Endodermal cell (in vitro differentiated cells): ENCODE measurements around the gene MRE11. TPM values are rescaled to one million over a fixed set of nuclear protein-coding genes. Genes with fewer than 3 reads are reported as not detected.

Experiments
- DNase-seq: peaks from one replicate; pipeline ENCODE4 v3.0.0-alpha.2; 2017
- H3K27ac ChIP-seq: 2 replicates; pipeline ENCODE4 v1.5.1; 2013; ENCODE audit warnings: mild to moderate bottlenecking, low read depth, low read length, moderate library complexity
- H3K27me3 ChIP-seq: 2 replicates; pipeline ENCODE4 v1.6.1; 2013; ENCODE audit warnings: mild to moderate bottlenecking, low read length, moderate library complexity; ENCODE audit not compliant: insufficient read depth, control insufficient read depth, poor library complexity, severe bottlenecking
- H3K36me3 ChIP-seq: 2 replicates; pipeline ENCODE4 v1.7.0; 2013; ENCODE audit warnings: mild to moderate bottlenecking, low read length, moderate library complexity; ENCODE audit not compliant: control insufficient read depth, insufficient read depth
- H3K4me1 ChIP-seq: one replicate; pipeline ENCODE4 v1.7.0; 2013; ENCODE audit warnings: low read length; ENCODE audit not compliant: control insufficient read depth, insufficient read depth
- H3K4me3 ChIP-seq: 2 replicates; pipeline ENCODE4 v1.5.1; 2013; ENCODE audit warnings: mild to moderate bottlenecking, low read length, moderate library complexity
- H3K9ac ChIP-seq: 2 replicates; pipeline ENCODE4 v1.6.1; 2013; ENCODE audit warnings: mild to moderate bottlenecking, low read length, moderate library complexity; ENCODE audit not compliant: poor library complexity, severe bottlenecking; ENCODE audit errors: extremely low read depth
- H3K9me3 ChIP-seq: 2 replicates; pipeline ENCODE4 v1.6.1; 2013; ENCODE audit warnings: mild to moderate bottlenecking, low read length, moderate library complexity; ENCODE audit not compliant: control insufficient read depth
- H3K27ac Mint-ChIP-seq: 2 replicates; pipeline ENCODE4 v1.8.0; 2020; ENCODE audit warnings: mixed read lengths
- H3K27me3 Mint-ChIP-seq: 2 replicates; pipeline ENCODE4 v1.8.0; 2021; ENCODE audit warnings: mild to moderate bottlenecking, mixed read lengths; ENCODE audit not compliant: insufficient read depth
- H3K36me3 Mint-ChIP-seq: 2 replicates; pipeline ENCODE4 v1.8.0; 2020; ENCODE audit warnings: low read depth, mixed read lengths
- H3K4me1 Mint-ChIP-seq: 2 replicates; pipeline ENCODE4 v1.8.0; 2020; ENCODE audit warnings: mixed read lengths
- H3K4me3 Mint-ChIP-seq: 2 replicates; pipeline ENCODE4 v1.8.0; 2020; ENCODE audit warnings: mild to moderate bottlenecking, moderate library complexity, mixed read lengths
- H3K9me3 Mint-ChIP-seq: 2 replicates; pipeline ENCODE4 v1.8.0; 2020; ENCODE audit warnings: mild to moderate bottlenecking, mixed read lengths
- CTCF ChIP-seq: fragments of 200-600 bp; sonication (generic); conservative IDR thresholded peaks from 2 replicates; pipeline ENCODE4 v1.5.0; 2021; ENCODE audit warnings: antibody characterized with exemption, mild to moderate bottlenecking
- WGBS, 2 experiments: methylation state at CpG; one replicate each; pipeline versions ENCODE4 v1.1.5 to v1.1.7; 2013; ENCODE audit warnings: missing lambda C conversion rate in 2 of 2, mixed read lengths in 1 of 2; ENCODE audit not compliant: insufficient coverage in 1 of 2, insufficient read length in 1 of 2; 5-methylcytosine and 5-hydroxymethylcytosine counted together
- total RNA-seq, 2 donors: library from RNA; stranded (reverse); fragmentation: NEBNext Ultra II Directional in 1 of 2; extraction: Animal tissue kit (Norgen Biotek cat#: 25700) in 1 of 2; gene quantifications; 2 replicates in 1 of 2; 3 replicates in 1 of 2; pipeline ENCODE4 v1.2.1, GENCODE V29; 2021

Gene MRE11
- total RNA-seq, 2 donors from 2014 or later = 38.1 to 43.5 TPM

DNA sequence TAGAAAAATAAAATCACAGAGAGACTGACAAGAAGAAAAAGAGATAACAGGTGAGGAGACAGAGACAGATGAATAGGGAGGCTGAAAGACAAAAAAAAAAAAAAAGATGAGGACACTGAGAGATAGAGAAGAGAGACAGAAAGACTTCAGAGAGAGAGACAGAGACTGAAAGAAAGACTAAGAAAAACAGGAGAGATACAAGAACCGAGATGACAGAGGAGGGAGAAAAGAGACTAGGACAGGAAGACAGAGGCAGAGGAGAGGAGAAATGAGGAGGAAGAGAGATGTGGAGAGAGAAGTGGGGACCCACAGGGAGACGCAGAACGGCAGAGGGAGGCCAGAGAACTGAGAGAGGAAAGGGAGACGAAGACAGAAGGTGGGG lies 93.2 kb downstream of the MRE11 start:
- Histone ChIP-seq H3K9ac (no peak overlapping the region), H3K36me3 (no peaks in the 10 kb centered on the region), H3K27ac (no peak overlapping the region), H3K27me3 (peaks cover 41% of the 10 kb centered on the region), H3K9me3 (no peaks in the 10 kb centered on the region), H3K4me3 (peak overlapping the region; percentile 77), H3K4me1 (peaks cover 5% of the 10 kb centered on the region)
- no peak for DNase-seq
- peaks cover 61% of the 10 kb centered on the region for H3K27me3 Mint-ChIP-seq
- H3K36me3 Mint-ChIP-seq = no peaks in the 10 kb centered on the region
- no peak overlapping the region for H3K27ac Mint-ChIP-seq
- peaks cover 17% of the 10 kb centered on the region for H3K4me1 Mint-ChIP-seq
- peak overlapping the region; percentile 62 for H3K4me3 Mint-ChIP-seq
- no peaks in the 10 kb centered on the region for H3K9me3 Mint-ChIP-seq
- WGBS, 2 experiments = 64 to 70% methylated on average over 4 of the region's 4 CpGs
- no peak for TF ChIP-seq CTCF

GRCh38 chr11:94400050-94400449 lies 93.6 kb downstream of the MRE11 start:
- Mint-ChIP-seq H3K4me1 (peaks cover 17% of the 10 kb centered on the region), H3K27me3 (peaks cover 61% of the 10 kb centered on the region), H3K4me3 (peak overlapping the region; percentile 62), H3K27ac (no peak overlapping the region), H3K36me3 (no peaks in the 10 kb centered on the region), H3K9me3 (no peaks in the 10 kb centered on the region)
- Histone ChIP-seq H3K9ac (no peak overlapping the region), H3K4me3 (no peak overlapping the region), H3K36me3 (no peaks in the 10 kb centered on the region), H3K9me3 (no peaks in the 10 kb centered on the region), H3K27ac (no peak overlapping the region), H3K4me1 (peaks cover 5% of the 10 kb centered on the region), H3K27me3 (peaks cover 41% of the 10 kb centered on the region)
- 95 to 100% methylated on average over 2 to 4 of the region's 4 CpGs for WGBS, 2 experiments
- TF ChIP-seq CTCF = no peak
- DNase-seq = no peak

DNA sequence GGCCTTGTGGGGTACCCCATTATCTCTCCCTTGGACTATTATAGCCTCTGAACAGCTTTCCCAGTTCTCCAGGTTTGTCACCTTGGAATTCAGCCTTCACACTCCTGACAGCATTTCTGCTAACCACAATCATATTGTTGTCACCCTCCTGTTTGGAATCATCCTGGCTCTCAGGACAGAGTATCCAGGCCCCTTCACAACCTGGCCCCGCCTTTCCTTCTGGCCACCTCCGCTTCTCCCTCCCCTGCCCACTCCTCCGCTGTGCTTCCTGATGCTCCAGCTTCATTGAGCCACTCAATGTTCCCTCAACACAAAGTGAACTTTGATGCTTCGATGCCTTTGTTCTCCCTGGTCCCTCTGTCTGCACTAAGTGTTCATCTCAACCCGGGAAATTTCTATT lies 95.5 kb downstream of the MRE11 start:
- Mint-ChIP-seq H3K36me3 (no peaks in the 10 kb centered on the region), H3K9me3 (no peaks in the 10 kb centered on the region), H3K4me3 (no peak overlapping the region), H3K27me3 (peaks cover 50% of the 10 kb centered on the region), H3K4me1 (peaks cover 20% of the 10 kb centered on the region), H3K27ac (no peak overlapping the region)
- Histone ChIP-seq H3K9me3 (no peaks in the 10 kb centered on the region), H3K4me3 (no peak overlapping the region), H3K27me3 (peaks cover 41% of the 10 kb centered on the region), H3K4me1 (peaks cover 5% of the 10 kb centered on the region), H3K36me3 (no peaks in the 10 kb centered on the region), H3K9ac (no peak overlapping the region), H3K27ac (no peak overlapping the region)
- WGBS, 2 experiments = 83 to 85% methylated on average over 4 to 5 of the region's 5 CpGs
- DNase-seq = no peak
- TF ChIP-seq CTCF = no peak
